ENCODE data around the gene SBF2.

DNA sequence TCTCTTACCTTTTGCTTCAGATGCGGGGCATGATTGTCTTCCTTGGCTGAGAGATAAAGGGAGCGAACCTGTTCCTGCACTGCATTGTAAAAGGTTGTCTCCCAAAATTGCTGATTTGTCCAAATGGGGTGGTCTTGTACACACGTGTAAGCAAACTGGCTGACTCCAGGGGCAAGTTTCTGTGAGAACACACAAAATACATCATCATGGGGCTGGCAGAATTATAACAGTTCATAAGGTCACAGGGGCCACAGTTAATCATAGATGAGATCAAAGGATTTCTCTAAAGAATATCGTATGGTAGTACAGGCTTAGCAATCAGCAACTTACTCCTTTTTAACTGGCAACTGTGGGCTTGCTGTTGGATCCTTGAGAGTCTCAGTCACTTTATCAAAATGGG, 435.8 kb downstream of the SBF2 start:
- TF ChIP-seq, protein P1, sequence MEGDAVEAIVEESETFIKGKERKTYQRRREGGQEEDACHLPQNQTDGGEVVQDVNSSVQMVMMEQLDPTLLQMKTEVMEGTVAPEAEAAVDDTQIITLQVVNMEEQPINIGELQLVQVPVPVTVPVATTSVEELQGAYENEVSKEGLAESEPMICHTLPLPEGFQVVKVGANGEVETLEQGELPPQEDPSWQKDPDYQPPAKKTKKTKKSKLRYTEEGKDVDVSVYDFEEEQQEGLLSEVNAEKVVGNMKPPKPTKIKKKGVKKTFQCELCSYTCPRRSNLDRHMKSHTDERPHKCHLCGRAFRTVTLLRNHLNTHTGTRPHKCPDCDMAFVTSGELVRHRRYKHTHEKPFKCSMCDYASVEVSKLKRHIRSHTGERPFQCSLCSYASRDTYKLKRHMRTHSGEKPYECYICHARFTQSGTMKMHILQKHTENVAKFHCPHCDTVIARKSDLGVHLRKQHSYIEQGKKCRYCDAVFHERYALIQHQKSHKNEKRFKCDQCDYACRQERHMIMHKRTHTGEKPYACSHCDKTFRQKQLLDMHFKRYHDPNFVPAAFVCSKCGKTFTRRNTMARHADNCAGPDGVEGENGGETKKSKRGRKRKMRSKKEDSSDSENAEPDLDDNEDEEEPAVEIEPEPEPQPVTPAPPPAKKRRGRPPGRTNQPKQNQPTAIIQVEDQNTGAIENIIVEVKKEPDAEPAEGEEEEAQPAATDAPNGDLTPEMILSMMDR (conservative IDR thresholded peaks at IDR 0.05 in 1 of 2, IDR thresholded peaks at IDR 0.05 in 1 of 2; ENCODE audit: extremely low read depth in 1 of 2, insufficient read depth in 1 of 2, low read depth in 1 of 2, low read length in 2 of 2) = no peak
- no peak for TF ChIP-seq EZH2 (IDR thresholded peaks at IDR 0.05; ENCODE audit: borderline replicate concordance, low read length)

All from mammary epithelial cell (primary cell).